Measurements from ENCODE around the gene PM20D1.

GRCh38 chr1:205817364-205817763, 32.6 kb downstream of the PM20D1 start:
- TF ChIP-seq CTCF (IDR thresholded peaks at IDR 0.05; ENCODE audit: insufficient read depth, low read length) (no peak), GABPA (IDR thresholded peaks at IDR 0.05; ENCODE audit: low read depth) (no peak), POLR2AphosphoS5 (IDR thresholded peaks at IDR 0.05; ENCODE audit: low read depth) (no peak)

Data from HL-60 (cell line).